ENCODE results near the gene LHX2.

The LHX2 gene

GRCh38 chr9:124000161-124000783, 11.3 kb upstream of the LHX2 start:
- no peak for DNase-seq

GRCh38 chr9:124000784-124001457, 10.6 kb upstream of the LHX2 start:
- no peak for DNase-seq

GRCh38 chr9:124001458-124001799, 10.1 kb upstream of the LHX2 start:
- DNase-seq, result no peak

GRCh38 chr9:124001866-124002525, 9.6 kb upstream of the LHX2 start:
- no peak for DNase-seq

- DNase-seq, result no peak
These were observed 7.8 kb upstream of the LHX2 start for GRCh38 chr9:124003636-124004349.

- no peak for DNase-seq
These were observed 7.0 kb upstream of the LHX2 start for GRCh38 chr9:124004593-124004992.

GRCh38 chr9:124005029-124005771, 6.4 kb upstream of the LHX2 start:
- no peak for DNase-seq

- no peak for DNase-seq
These were observed 4.9 kb upstream of the LHX2 start for GRCh38 chr9:124006448-124007361.

- DNase-seq, result no peak
These were observed 3.8 kb upstream of the LHX2 start for GRCh38 chr9:124007565-124008302.

GRCh38 chr9:124008303-124008693, 3.3 kb upstream of the LHX2 start:
- DNase-seq, result peak; percentile 28

GRCh38 chr9:124008694-124009530, 2.7 kb upstream of the LHX2 start:
- DNase-seq, result no peak

- no peak for DNase-seq
These were observed 1.9 kb upstream of the LHX2 start for GRCh38 chr9:124009531-124010217.

- no peak for DNase-seq
These were observed 1.3 kb upstream of the LHX2 start for GRCh38 chr9:124010303-124010664.

GRCh38 chr9:124010665-124011321, 775 bp upstream of the LHX2 start:
- no peak for DNase-seq

GRCh38 chr9:124012368-124013301, 1.1 kb downstream of the LHX2 start:
- DNase-seq, result no peak

- no peak for DNase-seq
These were observed 2.0 kb downstream of the LHX2 start for GRCh38 chr9:124013309-124014210.

Measured in stimulated activated CD4-positive, alpha-beta T cell treated with anti-CD3 and anti-CD28 coated beads, Interleukin-4, amount 100 ng/mL, for 24 hours (primary cell).